Keratinocyte (primary cell): ENCODE measurements around the gene SRRT.
"Not testable (repeated sequence)": the region's sequence is repeated elsewhere in the genome, so short reads cannot be mapped to it uniquely, and the experiment has no call there.

Experiments
- EZH2 ChIP-seq: IDR thresholded peaks from one replicate; pipeline ENCODE4 v1.6.1; 2012; ENCODE audit warnings: inconsistent platforms, mild to moderate bottlenecking, low read length, moderate library complexity
- TF ChIP-seq, protein P1 (sequence below), 3 experiments: IDR thresholded peaks in 1 of 3; conservative IDR thresholded peaks in 1 of 3; optimal IDR thresholded peaks in 1 of 3; 2 replicates in 2 of 3; 3 replicates in 1 of 3; pipeline versions ENCODE3 to v1.5.1; 2011; ENCODE audit warnings: low read length in 3 of 3, mild to moderate bottlenecking in 3 of 3, moderate library complexity in 2 of 3, control low read depth in 1 of 3, inconsistent platforms in 1 of 3; ENCODE audit not compliant: insufficient read depth in 2 of 3; ENCODE audit errors: extremely low read depth in 1 of 3

DNA sequence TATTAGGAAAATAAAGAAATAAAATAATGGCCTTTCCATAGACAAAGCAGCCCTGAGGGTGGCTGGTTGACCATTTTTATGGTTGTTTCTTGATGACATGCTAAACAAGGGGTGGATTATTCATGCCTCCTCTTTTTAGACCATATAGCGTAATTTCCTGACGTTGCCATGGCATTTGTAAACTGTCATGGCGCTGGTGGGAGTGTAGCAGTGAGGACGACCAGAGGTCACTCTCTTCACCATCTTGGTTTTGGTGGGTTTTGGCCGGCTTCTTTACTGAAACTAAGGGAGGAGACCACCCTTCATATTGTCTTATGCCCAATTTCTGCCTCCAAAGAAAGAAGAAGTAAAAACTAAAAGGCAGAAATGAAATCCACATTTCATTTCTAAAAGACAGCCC is 44.4 kb downstream of the SRRT start:
- TF ChIP-seq, protein P1, sequence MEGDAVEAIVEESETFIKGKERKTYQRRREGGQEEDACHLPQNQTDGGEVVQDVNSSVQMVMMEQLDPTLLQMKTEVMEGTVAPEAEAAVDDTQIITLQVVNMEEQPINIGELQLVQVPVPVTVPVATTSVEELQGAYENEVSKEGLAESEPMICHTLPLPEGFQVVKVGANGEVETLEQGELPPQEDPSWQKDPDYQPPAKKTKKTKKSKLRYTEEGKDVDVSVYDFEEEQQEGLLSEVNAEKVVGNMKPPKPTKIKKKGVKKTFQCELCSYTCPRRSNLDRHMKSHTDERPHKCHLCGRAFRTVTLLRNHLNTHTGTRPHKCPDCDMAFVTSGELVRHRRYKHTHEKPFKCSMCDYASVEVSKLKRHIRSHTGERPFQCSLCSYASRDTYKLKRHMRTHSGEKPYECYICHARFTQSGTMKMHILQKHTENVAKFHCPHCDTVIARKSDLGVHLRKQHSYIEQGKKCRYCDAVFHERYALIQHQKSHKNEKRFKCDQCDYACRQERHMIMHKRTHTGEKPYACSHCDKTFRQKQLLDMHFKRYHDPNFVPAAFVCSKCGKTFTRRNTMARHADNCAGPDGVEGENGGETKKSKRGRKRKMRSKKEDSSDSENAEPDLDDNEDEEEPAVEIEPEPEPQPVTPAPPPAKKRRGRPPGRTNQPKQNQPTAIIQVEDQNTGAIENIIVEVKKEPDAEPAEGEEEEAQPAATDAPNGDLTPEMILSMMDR (optimal IDR thresholded peaks at IDR 0.05 in 1 of 3, IDR thresholded peaks at IDR 0.05 in 1 of 3, conservative IDR thresholded peaks at IDR 0.05 in 1 of 3; ENCODE audit: extremely low read depth in 1 of 3, insufficient read depth in 2 of 3, low read length in 3 of 3): not testable (repeated sequence)
- TF ChIP-seq EZH2: not testable (repeated sequence)
